Progenitor cell of endocrine pancreas (in vitro differentiated cells): ENCODE measurements around the gene BRSK1. TPM values are rescaled to one million over a fixed set of nuclear protein-coding genes. Genes with fewer than 3 reads are reported as not detected.

Experiments
- DNase-seq: peaks from one replicate; pipeline ENCODE4 v3.0.0; 2021; ENCODE audit warnings: low spot score; ENCODE audit not compliant: unreplicated experiment
- H3K27ac Mint-ChIP-seq: 2 replicates; pipeline ENCODE4 v1.8.0; 2021; ENCODE audit warnings: mild to moderate bottlenecking, moderate library complexity, mixed read lengths
- H3K27me3 Mint-ChIP-seq: 2 replicates; pipeline ENCODE4 v1.8.0; 2021; ENCODE audit warnings: mixed read lengths
- H3K36me3 Mint-ChIP-seq: 2 replicates; pipeline ENCODE4 v1.8.0; 2022; ENCODE audit warnings: mixed read lengths; ENCODE audit not compliant: insufficient read depth
- H3K4me1 Mint-ChIP-seq: 2 replicates; pipeline ENCODE4 v1.8.0; 2021; ENCODE audit warnings: low read depth, mixed read lengths
- H3K4me3 Mint-ChIP-seq: 2 replicates; pipeline ENCODE4 v1.8.0; 2021; ENCODE audit warnings: low read depth, mild to moderate bottlenecking, moderate library complexity, mixed read lengths
- H3K9me3 Mint-ChIP-seq: 2 replicates; pipeline ENCODE4 v1.8.0; 2021; ENCODE audit warnings: low read depth, mixed read lengths
- CTCF ChIP-seq: fragments of 200-600 bp; sonication (generic); IDR thresholded peaks from one replicate; pipeline ENCODE4 v1.5.0; 2021; ENCODE audit warnings: antibody characterized with exemption, mild to moderate bottlenecking; ENCODE audit not compliant: unreplicated experiment
- total RNA-seq: library from RNA; stranded (reverse); gene quantifications from 2 replicates; pipeline ENCODE4 v1.2.1, GENCODE V29; 2021

BRSK1 gene
- total RNA-seq, 1 donor from 2014 or later, result 68.7 TPM

GRCh38 chr19:55312621-55313512, 29.1 kb downstream of the BRSK1 start:
- H3K27me3 Mint-ChIP-seq, result no peaks in the 10 kb centered on the region
- peaks cover 6% of the 10 kb centered on the region for H3K36me3 Mint-ChIP-seq
- no peaks in the 10 kb centered on the region for H3K9me3 Mint-ChIP-seq
- no peak for DNase-seq
- H3K27ac Mint-ChIP-seq, result peak overlapping the region; percentile 23
- no peaks in the 10 kb centered on the region for H3K4me1 Mint-ChIP-seq
- TF ChIP-seq CTCF, result no peak
- H3K4me3 Mint-ChIP-seq, result no peak overlapping the region

- Mint-ChIP-seq H3K27ac (no peak overlapping the region), H3K9me3 (no peaks in the 10 kb centered on the region), H3K27me3 (no peaks in the 10 kb centered on the region), H3K4me1 (no peaks in the 10 kb centered on the region), H3K36me3 (peaks cover 4% of the 10 kb centered on the region), H3K4me3 (no peak overlapping the region)
- no peak for DNase-seq
- TF ChIP-seq CTCF, result no peak
Observed at GRCh38 chr19:55314396-55314795, 30.6 kb downstream of the BRSK1 start.

GRCh38 chr19:55315956-55316525, 32.2 kb downstream of the BRSK1 start:
- Mint-ChIP-seq H3K4me1 (peaks cover 3% of the 10 kb centered on the region), H3K27me3 (no peaks in the 10 kb centered on the region), H3K27ac (no peak overlapping the region), H3K9me3 (no peaks in the 10 kb centered on the region), H3K4me3 (no peak overlapping the region), H3K36me3 (peaks cover 1% of the 10 kb centered on the region)
- DNase-seq, result no peak
- TF ChIP-seq CTCF, result no peak

- Mint-ChIP-seq H3K4me1 (peaks cover 3% of the 10 kb centered on the region), H3K27me3 (peaks cover under 1% of the 10 kb centered on the region), H3K4me3 (no peak overlapping the region), H3K9me3 (no peaks in the 10 kb centered on the region), H3K36me3 (peaks cover 1% of the 10 kb centered on the region), H3K27ac (no peak overlapping the region)
- no peak for TF ChIP-seq CTCF
- no peak for DNase-seq
Observed at GRCh38 chr19:55316646-55317045, 32.8 kb downstream of the BRSK1 start.

- Mint-ChIP-seq H3K36me3 (no peaks in the 10 kb centered on the region), H3K4me1 (peaks cover 4% of the 10 kb centered on the region), H3K27me3 (peaks cover 12% of the 10 kb centered on the region), H3K9me3 (no peaks in the 10 kb centered on the region), H3K27ac (peak overlapping the region; percentile 52), H3K4me3 (peak overlapping the region; percentile 70)
- TF ChIP-seq CTCF, result no peak
- DNase-seq, result peak; percentile 67
Observed at GRCh38 chr19:55319785-55320184, 36.0 kb downstream of the BRSK1 start.
